ENCODE results near the gene CHMP6. TPM values are rescaled to one million over a fixed set of nuclear protein-coding genes. Genes with fewer than 3 reads are reported as not detected.

The CHMP6 gene
- total and polyA plus RNA-seq, 9 of the 15 experiments (the other 6 are each of a cell fraction or from before 2014, with no cell fraction given) = 0.25 to 30.4 (median 13.4) TPM

GRCh38 chr17:81003711-81004475, 12.3 kb downstream of the CHMP6 start (continued):
- TF ChIP-seq RFX1 (IDR thresholded peaks at IDR 0.05) = no peak
- TF ChIP-seq ZHX1 (conservative IDR thresholded peaks at IDR 0.05; ENCODE audit: low read length) = no peak
- peak; percentile 97 for TF ChIP-seq ZNF121 (CRISPR knock-in tag; conservative IDR thresholded peaks at IDR 0.05)
- no peak for TF ChIP-seq ETV1 (tag; conservative IDR thresholded peaks at IDR 0.05; ENCODE audit: low read depth)
- no peak for TF ChIP-seq RBM17 (IDR thresholded peaks at IDR 0.05; ENCODE audit: borderline replicate concordance, low read depth, low read length)
- TF ChIP-seq U2AF1 (optimal IDR thresholded peaks at IDR 0.05; ENCODE audit: low read depth, low read length) = no peak
- TF ChIP-seq TAF15 (IDR thresholded peaks at IDR 0.05; ENCODE audit: low read depth, low read length) = no peak
- TF ChIP-seq CBFB (CRISPR knock-in tag; IDR thresholded peaks at IDR 0.05) = no peak
- TF ChIP-seq MNT (conservative IDR thresholded peaks at IDR 0.05) = 0 out of 4 replicates have a peak, but pooled peaks of 1 of the 2 experiments have one; percentile 32
- TF ChIP-seq USF2 (CRISPR knock-in tag; IDR thresholded peaks at IDR 0.05) = peak; percentile 69
- TF ChIP-seq KDM5B (IDR thresholded peaks at IDR 0.05; ENCODE audit: insufficient replicate concordance, low read depth, low read length) = peak; percentile 38
- TF ChIP-seq ZNF518B (CRISPR knock-in tag; IDR thresholded peaks at IDR 0.05) = no peak
- TF ChIP-seq JUN (IDR thresholded peaks at IDR 0.05; ENCODE audit: borderline replicate concordance, low read depth, low read length) = no peak
- no peak for TF ChIP-seq JUN (CRISPR knock-in tag; IDR thresholded peaks at IDR 0.05; ENCODE audit: borderline replicate concordance)
- peak; percentile 44; the same call in 1 of the 2 replicates for TF ChIP-seq TFE3 (CRISPR knock-in tag; IDR thresholded peaks at IDR 0.05)
- TF ChIP-seq POLR2B (IDR thresholded peaks at IDR 0.05; ENCODE audit: low read depth, partially characterized antibody) = no peak
